GM19238 (cell line): ENCODE measurements around the gene FSCN2.

Experiments used
- DNase-seq: peaks from one replicate; pipeline ENCODE4 v3.0.0; 2011; ENCODE audit warnings: low spot score; ENCODE audit not compliant: insufficient read length

The FSCN2 gene, protein sequence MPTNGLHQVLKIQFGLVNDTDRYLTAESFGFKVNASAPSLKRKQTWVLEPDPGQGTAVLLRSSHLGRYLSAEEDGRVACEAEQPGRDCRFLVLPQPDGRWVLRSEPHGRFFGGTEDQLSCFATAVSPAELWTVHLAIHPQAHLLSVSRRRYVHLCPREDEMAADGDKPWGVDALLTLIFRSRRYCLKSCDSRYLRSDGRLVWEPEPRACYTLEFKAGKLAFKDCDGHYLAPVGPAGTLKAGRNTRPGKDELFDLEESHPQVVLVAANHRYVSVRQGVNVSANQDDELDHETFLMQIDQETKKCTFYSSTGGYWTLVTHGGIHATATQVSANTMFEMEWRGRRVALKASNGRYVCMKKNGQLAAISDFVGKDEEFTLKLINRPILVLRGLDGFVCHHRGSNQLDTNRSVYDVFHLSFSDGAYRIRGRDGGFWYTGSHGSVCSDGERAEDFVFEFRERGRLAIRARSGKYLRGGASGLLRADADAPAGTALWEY

DNA sequence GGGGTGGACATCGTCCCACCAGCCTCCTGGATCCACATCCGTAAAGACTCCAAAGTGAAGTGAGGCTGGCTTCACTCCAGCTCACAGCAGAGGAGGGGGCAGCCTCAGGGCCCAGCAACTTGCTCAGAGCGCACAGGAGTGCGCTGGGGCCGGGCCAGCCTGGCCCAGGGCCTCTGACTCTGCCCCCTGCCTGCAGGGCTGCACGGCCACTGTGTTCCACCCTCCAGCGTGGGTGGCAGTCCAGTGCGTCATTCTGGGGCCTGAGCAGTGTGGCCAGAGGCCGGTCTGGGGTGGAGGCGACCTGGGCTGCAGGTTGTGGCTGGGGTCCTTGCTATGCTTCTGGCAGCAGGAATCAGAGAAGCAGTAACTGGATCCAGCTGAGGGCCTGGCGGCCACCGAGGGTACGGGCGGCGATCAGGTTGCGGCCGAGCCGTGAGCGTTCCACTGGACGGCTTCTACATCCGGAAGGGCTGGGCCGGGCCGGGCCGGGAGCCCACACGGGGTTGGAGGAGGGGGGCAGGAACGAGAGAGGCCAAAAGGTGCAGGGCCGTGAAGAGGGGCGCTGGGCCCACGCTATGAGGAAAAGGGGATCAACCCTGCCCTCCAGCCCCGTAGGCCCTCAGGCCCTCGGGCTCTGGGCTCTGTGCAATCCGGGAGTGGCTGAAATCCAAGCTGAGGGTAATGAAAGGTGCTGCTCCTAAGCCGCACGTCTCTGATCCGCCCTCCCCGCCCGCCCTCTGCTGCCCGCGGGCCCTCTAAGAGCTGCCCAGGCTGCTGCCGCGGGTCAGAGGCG lies at the start of gene FSCN2:
FSCN2 (plus strand) TSS at position 787 of the 793 bp plus-strand sequence. CDS start 155 bp downstream, outside the sequence.
- DNase-seq: no peak

DNA sequence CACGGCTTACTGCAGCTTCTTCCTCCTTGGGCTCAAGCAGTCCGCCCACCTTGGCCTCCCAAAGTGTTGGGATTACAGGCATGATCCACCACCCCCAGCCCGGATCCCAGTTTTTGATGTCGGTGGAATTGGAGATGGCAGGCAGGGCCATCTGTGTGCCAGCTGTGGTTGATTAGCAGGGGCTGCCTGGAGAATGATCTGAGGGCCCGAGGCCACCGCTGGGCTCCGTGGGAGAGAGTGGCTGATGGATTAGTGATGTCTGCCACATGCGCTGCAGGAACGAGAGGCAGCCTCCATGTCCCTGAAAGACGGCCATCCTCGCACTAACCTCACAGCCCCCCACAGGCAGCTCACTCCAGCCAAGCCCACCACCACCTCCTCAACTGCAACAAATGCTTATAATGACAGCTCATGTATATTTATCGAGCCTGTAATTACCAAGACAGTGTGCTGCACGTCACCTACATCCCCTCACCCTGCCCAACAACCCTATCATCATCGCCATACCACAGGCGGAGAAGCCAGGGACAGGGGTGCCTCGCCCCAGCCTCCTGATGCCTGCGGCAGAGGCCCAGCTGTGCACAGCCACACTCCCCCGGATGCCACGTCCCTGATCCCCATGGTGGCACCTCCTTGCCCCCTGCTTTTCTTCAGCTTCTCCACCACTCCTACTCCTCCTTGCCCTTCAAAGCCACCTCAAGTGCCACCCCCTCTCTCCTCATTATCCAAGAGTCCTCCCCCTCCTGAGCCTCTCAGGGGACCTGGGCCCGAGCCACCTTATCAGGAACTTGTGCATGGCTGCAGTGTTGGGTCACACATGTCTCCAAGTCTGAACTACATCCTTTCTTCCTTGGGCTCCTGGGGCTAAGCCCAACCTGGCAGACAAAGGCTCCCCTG lies 48.8 kb upstream of the FSCN2 start:
- no peak for DNase-seq

DNA sequence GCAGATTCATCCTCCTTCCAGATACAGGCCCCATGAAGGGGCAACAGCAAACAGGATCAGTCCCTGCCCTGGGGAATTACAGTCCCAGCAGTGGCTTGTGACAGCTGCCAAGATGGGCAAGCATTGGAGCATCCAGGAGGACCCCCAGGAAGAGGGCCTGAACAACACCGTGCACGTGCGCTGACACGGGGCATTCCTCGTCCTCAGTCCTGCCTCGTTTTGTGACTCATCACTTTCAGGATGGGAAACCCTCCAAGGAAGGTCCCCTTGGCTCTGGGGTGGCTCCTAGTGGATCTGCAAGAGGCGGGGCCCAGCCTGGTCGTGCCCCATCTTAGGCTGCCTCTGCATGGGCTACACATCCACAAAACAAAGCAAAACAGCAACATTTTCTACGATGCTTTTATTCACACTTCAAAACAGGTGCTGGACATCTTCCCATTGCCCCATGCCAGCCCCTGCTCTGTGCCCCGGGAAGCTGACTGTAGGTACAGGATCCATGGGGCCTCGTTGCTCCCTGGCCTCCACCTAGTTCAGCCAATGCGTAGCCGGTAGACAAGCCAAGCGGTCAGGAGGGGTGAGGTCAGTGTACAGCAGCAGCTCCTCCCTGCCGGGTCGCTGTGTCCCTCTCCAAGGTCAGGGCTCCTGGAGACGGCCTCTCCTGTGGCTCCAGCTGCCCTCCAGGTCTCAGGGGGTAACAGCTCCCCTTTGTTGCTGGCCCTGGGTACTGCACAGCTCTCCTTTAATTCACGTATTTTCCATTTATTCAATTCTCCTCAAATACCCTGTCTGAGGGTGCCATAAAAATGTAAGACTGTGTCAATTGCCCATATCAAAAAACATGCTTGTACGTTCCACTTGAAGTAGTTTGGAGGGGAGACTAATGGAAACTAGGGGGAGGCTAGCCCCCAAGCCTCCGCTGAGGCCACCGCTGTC lies 47.8 kb upstream of the FSCN2 start:
- DNase-seq: no peak

DNA sequence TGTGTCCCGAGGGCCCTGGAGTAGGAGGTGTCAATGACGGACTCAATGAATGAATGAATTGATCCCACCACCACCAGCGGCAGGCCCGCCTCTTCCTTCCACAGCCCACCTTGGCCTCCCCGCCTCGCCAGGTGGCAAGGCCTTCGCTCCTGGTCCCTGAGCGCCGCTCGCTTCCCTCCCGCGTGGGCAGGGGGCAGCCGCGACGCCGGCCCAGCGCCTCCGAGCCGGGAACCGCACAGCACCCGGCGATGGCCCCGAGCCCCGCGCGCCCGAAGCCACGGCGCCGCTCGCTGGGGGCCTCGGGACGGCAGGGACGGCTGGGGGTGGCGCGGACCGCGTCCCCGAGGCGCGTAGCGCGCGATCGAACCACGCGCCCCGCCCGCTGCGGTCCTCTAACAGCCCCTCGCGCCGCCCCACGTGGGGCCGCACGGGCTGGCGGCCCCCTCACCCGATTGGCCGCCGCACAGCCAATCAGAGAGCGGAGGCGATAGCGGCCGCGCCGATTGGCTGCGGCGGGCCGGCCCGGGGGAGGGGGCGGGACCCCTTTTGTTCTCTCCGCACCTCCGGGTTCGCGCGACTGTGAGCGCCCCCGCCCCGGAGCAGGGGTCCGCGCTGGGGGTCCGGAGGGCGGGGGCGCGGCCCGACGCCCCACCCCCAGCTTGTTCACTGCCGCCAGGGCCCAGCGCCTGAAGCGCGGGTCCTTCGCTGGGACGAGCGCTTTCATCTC lies 46.9 kb upstream of the FSCN2 start:
- DNase-seq: peak; percentile 68

DNA sequence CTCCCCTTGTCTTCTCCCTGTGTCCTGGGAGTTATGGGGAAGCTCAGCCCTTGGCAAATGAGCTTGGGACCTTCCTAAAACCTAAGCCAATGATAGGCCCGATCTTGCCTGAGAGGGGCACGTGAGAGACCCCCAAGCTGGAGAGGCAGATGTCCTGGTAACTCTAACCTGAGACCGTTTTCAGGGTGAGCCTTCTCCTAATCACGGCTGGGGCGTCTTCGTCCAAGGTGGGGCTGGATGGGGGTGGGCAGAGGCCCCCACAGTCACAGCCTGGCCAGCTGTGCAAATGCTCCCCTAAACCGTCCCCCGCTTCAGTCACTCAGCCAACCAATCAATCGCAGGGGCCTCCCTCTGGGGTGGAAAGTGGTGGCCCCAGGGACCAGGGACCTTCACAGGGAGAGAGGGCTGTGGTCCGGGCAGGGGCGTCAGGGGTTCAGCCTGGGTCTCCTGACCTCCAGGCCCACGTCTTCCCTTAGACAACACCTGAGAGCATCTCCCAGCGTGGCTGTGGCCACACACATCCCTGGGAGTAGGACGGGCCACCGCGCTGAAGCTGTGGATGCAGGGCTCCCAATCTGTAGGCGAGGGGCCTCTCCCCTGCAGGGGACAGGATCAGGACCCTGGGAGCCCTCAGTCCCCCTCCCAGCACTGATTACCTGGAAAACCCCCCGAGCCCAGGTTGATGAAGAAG lies 46.2 kb upstream of the FSCN2 start:
- DNase-seq: no peak

DNA sequence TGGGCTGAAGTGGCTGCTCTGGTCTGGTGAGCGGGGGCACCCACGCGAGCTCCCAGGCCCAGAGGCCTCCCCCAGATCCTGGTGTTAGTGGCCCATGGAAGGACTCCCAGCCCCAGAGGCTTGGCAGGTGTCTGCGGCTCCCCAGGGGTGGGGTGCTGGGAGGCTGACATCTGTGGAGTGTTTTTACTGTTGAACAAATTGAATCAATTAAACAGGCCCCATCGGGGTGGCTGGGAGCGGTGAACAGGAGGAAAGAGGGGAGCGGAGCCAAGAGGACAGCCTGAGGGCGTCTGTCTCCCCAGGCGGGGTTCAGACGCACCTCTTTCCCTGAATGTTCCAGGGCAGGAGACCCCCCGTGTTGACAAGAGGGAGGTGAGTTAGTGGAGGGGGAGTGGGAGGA lies 45.5 kb upstream of the FSCN2 start:
- DNase-seq: no peak

DNA sequence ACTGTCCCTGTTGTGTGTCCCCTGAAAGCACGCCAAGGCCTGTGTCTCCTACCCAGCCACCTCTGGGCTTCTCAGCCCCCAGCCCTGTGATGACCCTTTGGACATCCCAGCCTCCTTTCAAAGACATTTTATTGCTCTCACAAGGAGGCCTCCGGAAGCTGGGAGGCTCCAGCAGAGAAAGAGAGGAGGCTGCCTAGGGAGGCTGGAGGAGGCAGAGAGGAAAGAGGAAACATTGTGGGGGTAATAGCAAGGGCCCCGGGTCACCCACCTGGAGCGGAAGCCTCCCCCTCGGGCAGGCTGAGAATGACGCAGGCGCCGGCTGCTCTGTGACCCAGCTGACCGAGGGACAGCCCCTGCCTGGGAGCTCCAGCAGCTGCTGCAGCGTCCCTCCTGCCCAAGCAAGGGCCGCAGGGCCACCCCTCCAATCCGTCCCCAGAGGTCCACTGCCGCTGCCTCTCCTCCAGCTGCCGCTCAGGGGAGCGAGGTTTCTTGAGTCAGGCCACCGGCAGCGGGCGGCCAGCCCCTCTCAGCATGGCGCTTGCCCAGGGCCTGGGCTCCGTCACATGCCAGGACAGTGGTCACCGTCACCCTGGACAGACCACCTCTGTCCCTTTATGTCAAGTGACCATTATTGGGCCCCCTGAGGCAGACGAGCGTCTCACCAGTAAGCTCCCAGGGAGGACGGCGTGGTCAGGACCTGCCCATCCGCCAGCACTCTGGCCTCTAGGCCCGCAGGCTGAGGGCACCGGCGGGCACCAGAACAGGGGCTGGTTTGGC lies 44.9 kb upstream of the FSCN2 start:
- peak; percentile 44 for DNase-seq

DNA sequence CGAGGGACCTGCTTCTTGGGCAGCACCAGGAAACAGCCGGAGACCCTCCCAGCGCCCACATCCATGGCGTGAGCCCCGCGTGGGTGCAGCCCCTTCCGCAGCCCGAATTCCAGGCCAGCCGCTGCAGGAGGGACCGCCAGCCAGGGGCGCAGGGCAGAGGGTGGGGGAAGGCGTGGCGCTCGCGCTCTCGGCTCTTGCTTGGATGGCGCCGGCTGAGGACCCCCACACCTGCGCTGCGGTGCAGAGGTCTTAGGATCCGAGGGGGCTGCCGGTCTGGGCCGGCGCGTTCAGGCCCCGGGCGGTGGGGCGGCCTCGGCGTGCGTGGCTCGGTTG lies 44.3 kb upstream of the FSCN2 start:
- no peak for DNase-seq

DNA sequence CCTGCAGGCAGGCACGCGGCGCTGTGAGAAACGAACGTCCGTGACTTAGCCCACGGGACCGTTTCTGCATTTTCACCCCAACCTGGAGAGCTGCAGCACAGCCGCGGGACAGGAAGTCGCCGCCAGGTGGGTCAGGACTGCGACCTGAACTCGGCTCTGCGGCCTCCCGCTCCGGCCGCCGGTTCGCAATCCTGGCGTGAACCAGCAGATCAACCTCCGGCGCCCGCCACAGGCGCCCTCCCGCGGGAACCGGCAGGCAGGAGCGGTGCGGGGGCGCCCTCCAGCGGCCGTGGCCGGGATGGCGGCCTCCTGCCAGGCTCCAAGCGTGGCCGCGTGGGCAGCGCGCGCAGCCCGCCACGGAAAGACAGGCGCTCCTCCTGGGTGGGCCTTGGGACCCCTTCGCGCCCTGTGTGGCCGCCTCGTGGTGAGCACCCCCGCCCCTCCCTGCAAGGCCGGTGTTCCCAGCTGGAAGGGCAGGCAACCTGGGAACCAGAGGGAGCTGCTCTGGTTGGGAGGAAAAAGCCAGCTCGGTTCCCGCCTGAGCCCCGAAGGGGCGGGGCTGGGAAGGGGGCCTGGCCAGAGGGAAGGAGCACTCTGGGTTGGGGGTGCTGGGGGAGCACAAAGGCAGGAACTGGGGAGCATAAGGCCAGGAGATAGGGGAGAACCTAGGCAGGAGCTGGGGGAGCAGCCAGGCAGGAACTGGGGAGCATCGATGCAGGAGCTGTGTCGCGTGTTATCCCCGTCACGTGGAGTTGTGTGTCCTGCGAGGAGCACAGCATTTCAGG lies 43.8 kb upstream of the FSCN2 start:
- DNase-seq: peak; percentile 89

DNA sequence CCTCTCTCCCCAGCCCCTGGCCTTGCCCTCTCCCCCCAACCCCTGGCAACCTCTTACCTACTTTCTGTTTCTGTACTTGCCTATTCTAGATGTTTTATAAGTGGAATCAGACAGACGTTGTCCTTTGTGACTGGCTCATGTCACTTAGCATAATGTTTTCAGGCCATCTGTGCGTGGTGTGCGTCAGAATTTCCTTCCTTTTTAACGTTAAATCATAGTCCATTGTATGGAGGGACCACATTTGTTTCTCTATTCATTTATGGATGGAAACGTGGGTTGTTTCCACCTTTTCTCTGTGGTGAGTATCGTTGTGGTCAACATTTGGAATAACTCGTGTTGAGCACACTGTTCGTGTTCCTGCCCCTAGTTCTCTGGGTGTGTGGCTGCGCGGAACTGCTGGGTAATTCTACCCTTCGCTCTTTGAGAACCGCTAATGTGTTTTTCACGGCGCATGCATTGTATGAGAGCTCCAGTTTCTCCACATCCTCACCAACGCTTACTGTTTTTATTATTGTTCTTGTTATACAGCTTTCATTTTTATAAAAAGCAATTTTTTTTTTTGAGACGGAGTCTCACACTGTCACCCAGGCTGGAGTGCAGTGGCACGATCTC lies 41.9 kb upstream of the FSCN2 start:
- DNase-seq: no peak

DNA sequence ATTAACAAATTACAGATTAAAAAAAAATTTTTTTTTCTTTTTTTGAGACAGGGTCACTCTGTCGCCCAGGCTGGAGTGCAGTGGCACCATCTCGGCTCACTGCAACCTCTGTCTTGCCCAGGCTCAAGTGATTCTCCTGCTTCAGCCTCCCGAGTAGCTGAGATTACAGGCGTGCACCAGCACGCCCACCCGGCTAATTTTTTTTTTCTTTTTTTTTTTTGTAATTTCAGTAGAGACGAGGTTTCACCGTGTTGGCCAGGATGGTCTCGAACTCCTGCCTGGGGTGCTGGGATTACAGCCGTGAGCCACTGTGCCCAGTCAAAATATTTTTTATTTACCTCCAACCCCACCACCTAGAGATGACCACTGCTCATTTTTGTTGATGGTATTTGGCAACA lies 41.1 kb upstream of the FSCN2 start:
- no peak for DNase-seq

DNA sequence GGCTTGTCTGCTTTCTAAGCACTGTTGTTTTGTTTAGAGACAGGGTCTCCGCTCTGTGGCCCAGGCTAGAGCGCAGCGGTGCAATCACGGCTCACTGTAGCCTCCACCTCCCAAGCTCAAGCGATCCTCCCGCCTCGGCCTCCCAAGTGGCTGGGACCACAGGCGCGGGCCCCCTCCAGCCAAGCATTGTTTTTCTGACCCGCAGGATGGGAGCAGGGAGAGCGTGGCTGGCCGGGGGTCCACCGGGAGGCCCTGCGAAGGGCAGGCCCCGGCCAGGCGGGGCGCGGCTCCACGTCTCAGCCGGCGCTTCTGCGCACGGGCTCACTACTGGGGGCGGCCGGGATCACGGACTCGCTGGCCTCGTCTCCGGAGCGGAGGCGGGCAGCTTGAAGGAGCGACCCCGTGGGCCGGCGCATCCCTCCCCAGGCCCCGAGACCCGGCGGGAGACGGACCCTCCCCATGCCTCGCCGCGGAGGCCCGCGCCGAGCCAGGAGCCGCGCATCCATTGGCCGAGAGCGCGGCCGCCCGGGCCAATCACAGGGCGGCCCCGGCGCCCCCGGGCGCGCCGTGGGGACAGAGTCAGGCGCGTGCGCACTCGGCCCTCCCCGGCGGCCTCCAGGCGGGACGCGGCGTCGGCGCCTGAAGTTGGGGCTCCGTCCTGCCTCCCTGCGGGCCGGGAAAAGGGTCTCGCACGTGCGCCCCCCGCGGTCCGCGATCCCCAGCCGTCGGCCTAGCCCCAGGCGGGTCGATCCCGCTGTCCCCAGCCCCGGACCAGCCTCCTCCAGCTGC lies 40.5 kb upstream of the FSCN2 start:
- peak; percentile 97 for DNase-seq

DNA sequence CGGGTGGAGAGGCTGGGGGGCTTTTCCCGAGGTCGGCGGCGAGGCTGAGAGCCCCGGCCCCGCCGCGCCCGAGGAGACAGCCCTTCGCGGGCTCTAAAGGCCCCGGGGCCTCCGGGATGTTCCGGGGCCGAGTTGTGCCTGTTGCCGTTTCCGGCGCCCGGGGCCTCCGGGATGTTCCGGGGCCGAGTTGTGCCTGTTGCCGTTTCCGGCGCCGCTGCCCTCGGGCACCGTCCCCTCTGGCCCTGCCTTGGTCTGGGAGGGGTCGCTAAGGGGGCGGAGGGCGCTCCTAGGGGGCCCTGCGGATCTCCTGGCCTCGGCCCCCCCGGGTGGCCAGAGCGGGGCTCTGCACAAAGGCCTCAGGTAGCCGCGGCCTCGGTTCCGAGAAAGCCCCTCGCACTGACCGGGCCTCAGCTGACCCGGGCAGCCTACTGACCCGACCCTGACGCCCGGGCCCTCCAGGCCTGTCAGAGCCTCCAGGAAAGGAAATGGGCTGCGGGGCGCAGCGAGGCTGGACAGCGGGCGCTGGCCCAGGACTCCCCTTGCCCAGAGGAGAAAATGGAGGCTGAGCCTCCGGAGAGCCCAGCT lies 39.8 kb upstream of the FSCN2 start:
- no peak for DNase-seq

DNA sequence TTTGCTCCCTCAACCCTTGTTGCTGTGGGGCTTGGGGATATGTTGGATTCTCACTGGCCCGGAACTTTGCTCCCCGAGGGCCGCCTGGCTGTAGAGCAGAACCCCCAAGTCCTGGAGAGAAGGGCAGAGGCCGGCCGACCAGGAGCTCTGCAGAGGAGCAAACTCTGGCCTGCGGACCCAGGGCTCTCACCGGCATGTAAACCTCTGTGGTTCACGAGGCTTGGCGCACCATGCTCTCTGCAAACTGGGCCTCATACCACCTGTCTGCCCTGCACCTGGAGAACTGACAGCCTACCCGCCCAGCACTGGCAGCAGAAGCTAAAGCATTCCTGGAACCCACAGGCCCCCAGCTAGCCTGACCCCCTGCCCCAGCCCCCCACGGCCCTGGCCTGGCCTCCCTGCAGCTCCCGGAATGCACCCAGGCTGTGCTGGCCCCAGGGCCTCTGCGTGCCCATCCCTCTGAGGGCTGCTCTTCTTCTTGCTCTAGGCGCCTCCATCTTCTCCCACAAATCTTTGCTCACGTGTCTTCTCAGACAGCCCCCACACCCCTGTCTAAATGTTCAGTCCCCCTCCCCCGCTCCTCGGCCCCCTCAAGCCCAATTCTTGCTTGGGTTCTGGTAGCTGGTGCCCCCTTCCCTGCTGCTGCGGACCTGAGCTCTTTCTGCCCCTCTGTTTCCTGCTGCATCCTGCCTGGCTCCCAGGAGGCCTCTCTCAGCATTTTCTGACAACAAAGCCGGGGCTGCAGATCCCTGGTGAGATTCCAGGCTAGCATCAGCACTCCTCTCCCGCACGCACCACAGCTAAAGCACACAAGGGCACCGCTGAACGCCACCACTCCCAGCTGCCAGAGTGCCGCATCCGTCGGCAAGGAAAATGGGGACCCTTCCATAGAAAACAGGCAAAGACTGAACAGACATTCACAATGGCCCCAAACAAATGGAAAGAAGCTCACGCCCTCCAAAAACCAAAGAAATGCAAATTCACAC lies 38.9 kb upstream of the FSCN2 start:
- DNase-seq: no peak
